WTC11 (cell line): ENCODE measurements around the gene NQO2. TPM values are rescaled to one million over a fixed set of nuclear protein-coding genes. Genes with fewer than 3 reads are reported as not detected.
A peak's percentile ranks its signal among the peaks of the same experiment; 100 is the strongest.
"Not testable (repeated sequence)": the region's sequence is repeated elsewhere in the genome, so short reads cannot be mapped to it uniquely, and the experiment has no call there.

ENCODE experiments used
- ATAC-seq: fragments of 200-7000 bp; cut with Tn5 transposase; 2 replicates; pipeline ENCODE4 v1.10.0; 2021; ENCODE audit warnings: mild to moderate bottlenecking, moderate library complexity
- CTCF ChIA-PET: fragments of 300-600 bp; sonication (Branson Sonifier 250); formaldehyde crosslinking; loops from one replicate; lab custom pipeline; 2021; ENCODE audit warnings: antibody characterized with exemption; lab: Charles Lee
- POLR2A ChIA-PET: fragments of 350-600 bp; sonication (Branson Sonifier 250); formaldehyde crosslinking; loops from one replicate; lab custom pipeline; 2021; ENCODE audit warnings: antibody characterized with exemption; lab: Charles Lee
- DNase-seq: peaks from one replicate; pipeline ENCODE4 v3.0.0; 2021; ENCODE audit warnings: low spot score
- H3K27ac Mint-ChIP-seq: 2 replicates; pipeline ENCODE4 v1.8.0; 2021; ENCODE audit warnings: mixed read lengths
- H3K27me3 Mint-ChIP-seq: 2 replicates; pipeline ENCODE4 v1.8.0; 2021; ENCODE audit warnings: low read depth, mild to moderate bottlenecking, moderate library complexity, mixed read lengths
- H3K36me3 Mint-ChIP-seq: 2 replicates; pipeline ENCODE4 v1.8.0; 2021; ENCODE audit warnings: mixed read lengths
- H3K4me1 Mint-ChIP-seq: 2 replicates; pipeline ENCODE4 v1.8.0; 2022; ENCODE audit warnings: mixed read lengths
- H3K4me3 Mint-ChIP-seq: 2 replicates; pipeline ENCODE4 v1.8.0; 2021; ENCODE audit warnings: mild to moderate bottlenecking, moderate library complexity, mixed read lengths
- H3K9me3 Mint-ChIP-seq: 2 replicates; pipeline ENCODE4 v1.8.0; 2021; ENCODE audit warnings: mixed read lengths
- CREM ChIP-seq: sonication (generic); formaldehyde crosslinking; IDR thresholded peaks from 2 replicates; pipeline ENCODE4 v1.8.1; 2022; ENCODE audit warnings: mild to moderate bottlenecking, missing genetic modification reagents, moderate library complexity
- ERG ChIP-seq: fragments of 250-450 bp; sonication (Bioruptor Pico); IDR thresholded peaks from 2 replicates; pipeline ENCODE4 v1.8.0; 2021; ENCODE audit warnings: mild to moderate bottlenecking
- ESRRA ChIP-seq: sonication (generic); formaldehyde crosslinking; IDR thresholded peaks from 2 replicates; pipeline ENCODE4 v1.8.1; 2022; ENCODE audit warnings: mild to moderate bottlenecking, missing genetic modification reagents, borderline replicate concordance
- FOXJ3 ChIP-seq: sonication (generic); formaldehyde crosslinking; IDR thresholded peaks from 2 replicates; pipeline ENCODE4 v1.9.0; 2021; ENCODE audit warnings: missing genetic modification reagents, mild to moderate bottlenecking, borderline replicate concordance
- HMGA2 ChIP-seq: fragments of 250-450 bp; sonication (Bioruptor Pico); IDR thresholded peaks from 2 replicates; pipeline ENCODE4 v1.4.0; 2021; ENCODE audit warnings: mild to moderate bottlenecking, moderate library complexity
- NFE2L1 ChIP-seq: sonication (generic); formaldehyde crosslinking; IDR thresholded peaks from 2 replicates; pipeline ENCODE4 v1.8.1; 2023; ENCODE audit warnings: missing genetic modification reagents
- NR2C2 ChIP-seq: sonication (generic); formaldehyde crosslinking; IDR thresholded peaks from 2 replicates; pipeline ENCODE4 v1.8.0; 2022; ENCODE audit warnings: mild to moderate bottlenecking, missing genetic modification reagents
- SMAD3 ChIP-seq: sonication (generic); formaldehyde crosslinking; IDR thresholded peaks from 2 replicates; pipeline ENCODE4 v1.8.0; 2022; ENCODE audit warnings: missing genetic modification reagents, mild to moderate bottlenecking, borderline replicate concordance
- SOX15 ChIP-seq: fragments of 250-450 bp; sonication (Bioruptor Pico); IDR thresholded peaks from 2 replicates; pipeline ENCODE4 v1.9.0; 2021; ENCODE audit warnings: mild to moderate bottlenecking
- TEAD1 ChIP-seq: sonication (generic); formaldehyde crosslinking; IDR thresholded peaks from 2 replicates; pipeline ENCODE4 v1.8.0; 2022; ENCODE audit warnings: mild to moderate bottlenecking, missing genetic modification reagents
- ZNF263 ChIP-seq: sonication (generic); formaldehyde crosslinking; IDR thresholded peaks from 2 replicates; pipeline ENCODE4 v1.8.1; 2022; ENCODE audit warnings: low read depth, mild to moderate bottlenecking, moderate library complexity, missing genetic modification reagents
- ZNF317 ChIP-seq: sonication (generic); formaldehyde crosslinking; IDR thresholded peaks from 2 replicates; pipeline ENCODE4 v1.8.1; 2023; ENCODE audit warnings: low read depth, mild to moderate bottlenecking, moderate library complexity, missing genetic modification reagents, borderline replicate concordance
- ZNF423 ChIP-seq: fragments of 250-450 bp; sonication (Bioruptor Pico); IDR thresholded peaks from 2 replicates; pipeline ENCODE4 v2.1.2; 2022; ENCODE audit warnings: mild to moderate bottlenecking, moderate library complexity
- ZNF512 ChIP-seq: sonication (generic); formaldehyde crosslinking; IDR thresholded peaks from 2 replicates; pipeline ENCODE4 v1.8.1; 2022; ENCODE audit warnings: missing genetic modification reagents, borderline replicate concordance
- total RNA-seq: library from RNA; stranded (reverse); gene quantifications from 3 replicates; pipeline ENCODE4 v1.2.3, GENCODE V29; 2021
- TF ChIP-seq, protein P1 (sequence below): sonication (generic); formaldehyde crosslinking; IDR thresholded peaks from 2 replicates; pipeline ENCODE4 v1.8.0; 2022; ENCODE audit warnings: mild to moderate bottlenecking, missing genetic modification reagents
- TF ChIP-seq, protein P2 (sequence below): fragments of 250-450 bp; sonication (Bioruptor Pico); IDR thresholded peaks from 2 replicates; pipeline ENCODE4 v1.9.0; 2021; ENCODE audit warnings: mild to moderate bottlenecking, borderline replicate concordance
- TF ChIP-seq, protein P3 (sequence below): sonication (generic); formaldehyde crosslinking; IDR thresholded peaks from 2 replicates; pipeline ENCODE4 v1.8.0; 2023; ENCODE audit warnings: missing genetic modification reagents

NQO2 gene
- total RNA-seq, 1 experiment from 2014 or later = 119 TPM

DNA sequence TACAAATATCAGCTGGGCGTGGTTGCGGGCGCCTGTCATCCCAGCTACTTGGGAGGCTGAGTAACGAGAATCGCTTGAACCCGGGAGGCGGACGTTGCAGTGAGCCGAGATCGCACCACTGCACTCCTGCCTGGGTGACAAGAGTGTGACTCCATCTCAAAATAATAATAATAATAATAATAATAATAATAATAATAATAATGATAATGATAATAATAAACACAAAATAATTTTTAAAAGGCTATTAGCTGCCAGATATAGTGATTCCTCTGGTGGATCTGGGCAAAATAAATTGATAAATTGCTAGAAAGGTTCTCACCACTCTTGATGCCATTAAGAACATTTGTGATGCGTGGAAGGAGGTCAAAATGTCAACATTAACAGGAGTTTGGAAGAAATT is 60.4 kb downstream of the NQO2 start:
- DNase-seq, CTCF ChIA-PET, H3K36me3 Mint-ChIP-seq, ATAC-seq, H3K4me3 Mint-ChIP-seq, H3K9me3 Mint-ChIP-seq, POLR2A ChIA-PET, H3K27me3 Mint-ChIP-seq, H3K27ac Mint-ChIP-seq: not testable (repeated sequence)
- peak; percentile 92 for TF ChIP-seq HMGA2
- peaks cover 14% of the 10 kb centered on the region for H3K4me1 Mint-ChIP-seq

- ATAC-seq (no peak), DNase-seq (no peak)
- ChIA-PET CTCF (no interaction called here), POLR2A (no interaction called here)
- Mint-ChIP-seq H3K4me1 (peaks cover 6% of the 10 kb centered on the region), H3K36me3 (peaks cover 13% of the 10 kb centered on the region), H3K4me3 (no peak overlapping the region), H3K27me3 (peaks cover 23% of the 10 kb centered on the region), H3K27ac (no peak overlapping the region), H3K9me3 (peaks cover 18% of the 10 kb centered on the region)
- no peak for TF ChIP-seq NFE2L1 (CRISPR knock-in tag)
- no peak for TF ChIP-seq NR2C2 (CRISPR knock-in tag)
- TF ChIP-seq, protein P1, sequence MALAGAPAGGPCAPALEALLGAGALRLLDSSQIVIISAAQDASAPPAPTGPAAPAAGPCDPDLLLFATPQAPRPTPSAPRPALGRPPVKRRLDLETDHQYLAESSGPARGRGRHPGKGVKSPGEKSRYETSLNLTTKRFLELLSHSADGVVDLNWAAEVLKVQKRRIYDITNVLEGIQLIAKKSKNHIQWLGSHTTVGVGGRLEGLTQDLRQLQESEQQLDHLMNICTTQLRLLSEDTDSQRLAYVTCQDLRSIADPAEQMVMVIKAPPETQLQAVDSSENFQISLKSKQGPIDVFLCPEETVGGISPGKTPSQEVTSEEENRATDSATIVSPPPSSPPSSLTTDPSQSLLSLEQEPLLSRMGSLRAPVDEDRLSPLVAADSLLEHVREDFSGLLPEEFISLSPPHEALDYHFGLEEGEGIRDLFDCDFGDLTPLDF (CRISPR knock-in tag) = no peak
- TF ChIP-seq ESRRA (CRISPR knock-in tag) = no peak
- no peak for TF ChIP-seq TEAD1 (CRISPR knock-in tag)
- no peak for TF ChIP-seq CREM (CRISPR knock-in tag)
These were observed 61.8 kb downstream of the NQO2 start for GRCh38 chr6:3061501-3061941.

GRCh38 chr6:3063340-3063732 is 63.6 kb downstream of the NQO2 start:
- not testable (repeated sequence) for DNase-seq, H3K4me1 Mint-ChIP-seq, H3K27ac Mint-ChIP-seq, ATAC-seq
- peaks cover 29% of the 10 kb centered on the region for H3K36me3 Mint-ChIP-seq
- H3K9me3 Mint-ChIP-seq = peaks cover 30% of the 10 kb centered on the region
- ChIA-PET CTCF (interaction anchor here (0.6 to 1.3 kb wide), 4 partner anchors 12 to 111 kb away, joined by 4 to 15 read pairs (median 7); partner anchors contain the start of gene NQO2), POLR2A (interaction anchor here (0.6 kb wide), 1 partner anchor 111 kb away, joined by 3 read pairs; no protein-coding TSS in a partner anchor)
- H3K4me3 Mint-ChIP-seq = peak overlapping the region; percentile 86
- H3K27me3 Mint-ChIP-seq = peaks cover 34% of the 10 kb centered on the region

- Mint-ChIP-seq H3K4me3 (peak overlapping the region; percentile 86), H3K36me3 (peaks cover 29% of the 10 kb centered on the region), H3K9me3 (peaks cover 30% of the 10 kb centered on the region), H3K27me3 (peaks cover 34% of the 10 kb centered on the region), H3K4me1 (peaks cover 7% of the 10 kb centered on the region), H3K27ac (peak overlapping the region; percentile 67)
- POLR2A ChIA-PET = interaction anchor here (0.6 kb wide), 2 partner anchors 111 to 247 kb away, joined by 3 read pairs; no protein-coding TSS in a partner anchor
- DNase-seq = peak; percentile 85
- peak; percentile 84 for ATAC-seq
- CTCF ChIA-PET = interaction anchor here (0.6 to 1.3 kb wide), 4 partner anchors 11 to 112 kb away, joined by 4 to 15 read pairs (median 7); partner anchors contain the start of gene NQO2
- TF ChIP-seq CREM (CRISPR knock-in tag) = no peak; the same call in 1 of the 2 replicates
- TF ChIP-seq ZNF317 (CRISPR knock-in tag) = 0 out of 2 replicates have a peak, but pooled peaks have one; percentile 10
- no peak for TF ChIP-seq ERG (CRISPR knock-in tag)
- no peak; the same call in 1 of the 2 replicates for TF ChIP-seq ZNF423
- TF ChIP-seq SMAD3 (CRISPR knock-in tag) = no peak
- no peak for TF ChIP-seq SOX15 (CRISPR knock-in tag)
- no peak for TF ChIP-seq FOXJ3 (CRISPR knock-in tag)
- TF ChIP-seq, protein P2, sequence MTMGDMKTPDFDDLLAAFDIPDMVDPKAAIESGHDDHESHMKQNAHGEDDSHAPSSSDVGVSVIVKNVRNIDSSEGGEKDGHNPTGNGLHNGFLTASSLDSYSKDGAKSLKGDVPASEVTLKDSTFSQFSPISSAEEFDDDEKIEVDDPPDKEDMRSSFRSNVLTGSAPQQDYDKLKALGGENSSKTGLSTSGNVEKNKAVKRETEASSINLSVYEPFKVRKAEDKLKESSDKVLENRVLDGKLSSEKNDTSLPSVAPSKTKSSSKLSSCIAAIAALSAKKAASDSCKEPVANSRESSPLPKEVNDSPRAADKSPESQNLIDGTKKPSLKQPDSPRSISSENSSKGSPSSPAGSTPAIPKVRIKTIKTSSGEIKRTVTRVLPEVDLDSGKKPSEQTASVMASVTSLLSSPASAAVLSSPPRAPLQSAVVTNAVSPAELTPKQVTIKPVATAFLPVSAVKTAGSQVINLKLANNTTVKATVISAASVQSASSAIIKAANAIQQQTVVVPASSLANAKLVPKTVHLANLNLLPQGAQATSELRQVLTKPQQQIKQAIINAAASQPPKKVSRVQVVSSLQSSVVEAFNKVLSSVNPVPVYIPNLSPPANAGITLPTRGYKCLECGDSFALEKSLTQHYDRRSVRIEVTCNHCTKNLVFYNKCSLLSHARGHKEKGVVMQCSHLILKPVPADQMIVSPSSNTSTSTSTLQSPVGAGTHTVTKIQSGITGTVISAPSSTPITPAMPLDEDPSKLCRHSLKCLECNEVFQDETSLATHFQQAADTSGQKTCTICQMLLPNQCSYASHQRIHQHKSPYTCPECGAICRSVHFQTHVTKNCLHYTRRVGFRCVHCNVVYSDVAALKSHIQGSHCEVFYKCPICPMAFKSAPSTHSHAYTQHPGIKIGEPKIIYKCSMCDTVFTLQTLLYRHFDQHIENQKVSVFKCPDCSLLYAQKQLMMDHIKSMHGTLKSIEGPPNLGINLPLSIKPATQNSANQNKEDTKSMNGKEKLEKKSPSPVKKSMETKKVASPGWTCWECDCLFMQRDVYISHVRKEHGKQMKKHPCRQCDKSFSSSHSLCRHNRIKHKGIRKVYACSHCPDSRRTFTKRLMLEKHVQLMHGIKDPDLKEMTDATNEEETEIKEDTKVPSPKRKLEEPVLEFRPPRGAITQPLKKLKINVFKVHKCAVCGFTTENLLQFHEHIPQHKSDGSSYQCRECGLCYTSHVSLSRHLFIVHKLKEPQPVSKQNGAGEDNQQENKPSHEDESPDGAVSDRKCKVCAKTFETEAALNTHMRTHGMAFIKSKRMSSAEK (CRISPR knock-in tag) = no peak
- TF ChIP-seq ZNF512 (CRISPR knock-in tag) = no peak
- TF ChIP-seq, protein P3, sequence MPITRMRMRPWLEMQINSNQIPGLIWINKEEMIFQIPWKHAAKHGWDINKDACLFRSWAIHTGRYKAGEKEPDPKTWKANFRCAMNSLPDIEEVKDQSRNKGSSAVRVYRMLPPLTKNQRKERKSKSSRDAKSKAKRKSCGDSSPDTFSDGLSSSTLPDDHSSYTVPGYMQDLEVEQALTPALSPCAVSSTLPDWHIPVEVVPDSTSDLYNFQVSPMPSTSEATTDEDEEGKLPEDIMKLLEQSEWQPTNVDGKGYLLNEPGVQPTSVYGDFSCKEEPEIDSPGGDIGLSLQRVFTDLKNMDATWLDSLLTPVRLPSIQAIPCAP (CRISPR knock-in tag) = 0 out of 2 replicates have a peak, but pooled peaks have one; percentile 59
- peak; percentile 13; the same call in 1 of the 2 replicates for TF ChIP-seq ZNF263 (CRISPR knock-in tag)
These were observed 64.3 kb downstream of the NQO2 start for GRCh38 chr6:3063733-3064700.
